Measurements from ENCODE around the gene C11orf87.

C11orf87 gene

GRCh38 chr11:109435121-109435742 lies 13.2 kb downstream of the C11orf87 start:
- FAIRE-seq (no peak), DNase-seq (ENCODE audit: extremely low spot score, insufficient read length, low read depth) (no peak)

GRCh38 chr11:109439684-109440083 lies 17.7 kb downstream of the C11orf87 start:
- FAIRE-seq (no peak), DNase-seq (ENCODE audit: extremely low spot score, insufficient read length, low read depth) (no peak)

GRCh38 chr11:109443052-109443451 lies 21.1 kb downstream of the C11orf87 start:
- DNase-seq (ENCODE audit: extremely low spot score, insufficient read length, low read depth): no peak
- no peak for FAIRE-seq

- DNase-seq (ENCODE audit: extremely low spot score, insufficient read length, low read depth) (no peak), FAIRE-seq (no peak)
Measured at GRCh38 chr11:109454857-109455256, 32.9 kb downstream of the C11orf87 start.
